Gastrocnemius medialis (tissue), 4 donors: ENCODE measurements around the gene SNRPB. TPM values are rescaled to one million over a fixed set of nuclear protein-coding genes. Genes with fewer than 3 reads are reported as not detected.

Source experiments
- ATAC-seq, 2 donors: fragments of 150-250 bp; one replicate each; pipeline ENCODE4 v1.9.1; 2016
- DNase-seq, 2 donors: peaks; one replicate each; pipeline ENCODE4 v3.0.0-alpha.2; 2019
- H3K27ac ChIP-seq, 4 donors: fragments of 200-600 bp; sonication (generic); 1 replicate in 1 of 4; 2 replicates in 3 of 4; pipeline ENCODE4 v1.5.1; 2016 to 2018; ENCODE audit warnings: mild to moderate bottlenecking in 2 of 4, moderate library complexity in 1 of 4
- H3K27me3 ChIP-seq, 3 donors: fragments of 200-600 bp; sonication (generic) in 2 of 3; 1 replicate in 1 of 3; 2 replicates in 2 of 3; pipeline versions ENCODE4 v1.5.1 to v1.6.0; 2016 to 2019; ENCODE audit warnings: mild to moderate bottlenecking in 1 of 3, moderate library complexity in 1 of 3
- H3K36me3 ChIP-seq, 2 donors: fragments of 200-600 bp; sonication (generic) in 1 of 2; one replicate each; pipeline ENCODE4 v1.5.1; 2017 to 2018
- H3K4me1 ChIP-seq, 2 donors: fragments of 200-600 bp; sonication (generic) in 1 of 2; one replicate each; pipeline ENCODE4 v1.5.1; 2016 to 2017; ENCODE audit warnings: mild to moderate bottlenecking in 2 of 2
- H3K4me3 ChIP-seq, 4 donors: fragments of 200-600 bp; sonication (generic) in 3 of 4; 1 replicate in 1 of 4; 2 replicates in 3 of 4; pipeline ENCODE4 v1.5.1; 2016 to 2019; ENCODE audit warnings: mild to moderate bottlenecking in 2 of 4
- H3K9me3 ChIP-seq, 3 donors: fragments of 200-600 bp; sonication (generic) in 2 of 3; 1 replicate in 1 of 3; 2 replicates in 2 of 3; pipeline ENCODE4 v1.5.1; 2016 to 2019
- POLR2A ChIP-seq, 2 donors: fragments of 450-650 bp; IDR thresholded peaks; one replicate each; pipeline ENCODE4 v1.6.1; 2017; ENCODE audit warnings: antibody characterized with exemption in 2 of 2, mild to moderate bottlenecking in 2 of 2, moderate library complexity in 2 of 2
- in situ Hi-C, 4 donors: fragments of 200-750 bp; cut with MboI; loops; one replicate each; pipeline versions ENCODE4 v1.15.0 to v1.8.0; 2017; ENCODE audit warnings: low sequenced_read_pairs in 4 of 4
- intact Hi-C: fragments of 100-400 bp; cut with DNase I; formaldehyde crosslinking; loops from one replicate; pipeline ENCODE4 v1.15.1; 2023; ENCODE audit warnings: low total_unique reads
- total RNA-seq, 4 donors: library from RNA; depleted of rRNA; stranded (reverse); fragments of >200 nt; gene quantifications; one replicate each; pipeline versions ENCODE4 v1.1.0 to v1.2.3, GENCODE V29; 2016
- TF ChIP-seq, protein P1 (sequence below), 5 experiments: fragments of 450-650 bp in 3 of 5; fragments of 200-600 bp in 2 of 5; sonication (generic) in 2 of 5; IDR thresholded peaks in 4 of 5; conservative IDR thresholded peaks in 1 of 5; 1 replicate in 4 of 5; 2 replicates in 1 of 5; pipeline ENCODE4 v1.5.1; 2016 to 2019; ENCODE audit warnings: antibody characterized with exemption in 5 of 5, mild to moderate bottlenecking in 3 of 5, moderate library complexity in 3 of 5

SNRPB gene
- total RNA-seq, 4 donors from 2014 or later = 131 to 209 (median 190) TPM

DNA sequence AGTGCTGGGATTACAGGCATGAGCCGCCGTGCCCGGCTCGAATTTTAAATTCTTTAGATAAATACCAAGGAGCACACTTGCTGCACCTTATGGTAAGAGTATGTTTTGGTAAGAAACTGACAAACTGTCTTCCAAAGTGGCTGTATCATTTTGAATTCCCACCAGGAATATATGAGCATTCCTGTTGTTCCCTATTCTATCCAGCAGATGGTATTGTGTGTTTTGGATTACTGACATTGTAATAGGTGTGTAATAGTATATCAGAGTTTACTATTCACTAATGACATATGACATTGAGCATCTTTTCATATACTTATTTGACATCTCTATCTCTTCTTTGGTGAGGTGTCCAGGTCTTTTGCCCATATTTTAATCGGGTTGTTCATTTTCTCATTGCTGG is 49.3 kb downstream of the SNRPB start:
- H3K36me3 ChIP-seq = no peaks in the 10 kb centered on the region
- DNase-seq (no peak), ATAC-seq (no peak)
- no peaks in the 10 kb centered on the region for H3K4me1 ChIP-seq
- intact Hi-C loops = no loop called here
- no peak overlapping the region for H3K27ac ChIP-seq
- TF ChIP-seq, protein P1, sequence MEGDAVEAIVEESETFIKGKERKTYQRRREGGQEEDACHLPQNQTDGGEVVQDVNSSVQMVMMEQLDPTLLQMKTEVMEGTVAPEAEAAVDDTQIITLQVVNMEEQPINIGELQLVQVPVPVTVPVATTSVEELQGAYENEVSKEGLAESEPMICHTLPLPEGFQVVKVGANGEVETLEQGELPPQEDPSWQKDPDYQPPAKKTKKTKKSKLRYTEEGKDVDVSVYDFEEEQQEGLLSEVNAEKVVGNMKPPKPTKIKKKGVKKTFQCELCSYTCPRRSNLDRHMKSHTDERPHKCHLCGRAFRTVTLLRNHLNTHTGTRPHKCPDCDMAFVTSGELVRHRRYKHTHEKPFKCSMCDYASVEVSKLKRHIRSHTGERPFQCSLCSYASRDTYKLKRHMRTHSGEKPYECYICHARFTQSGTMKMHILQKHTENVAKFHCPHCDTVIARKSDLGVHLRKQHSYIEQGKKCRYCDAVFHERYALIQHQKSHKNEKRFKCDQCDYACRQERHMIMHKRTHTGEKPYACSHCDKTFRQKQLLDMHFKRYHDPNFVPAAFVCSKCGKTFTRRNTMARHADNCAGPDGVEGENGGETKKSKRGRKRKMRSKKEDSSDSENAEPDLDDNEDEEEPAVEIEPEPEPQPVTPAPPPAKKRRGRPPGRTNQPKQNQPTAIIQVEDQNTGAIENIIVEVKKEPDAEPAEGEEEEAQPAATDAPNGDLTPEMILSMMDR (IDR thresholded peaks at IDR 0.05 in 4 of 5, conservative IDR thresholded peaks at IDR 0.05 in 1 of 5) = no peak
- no peak for TF ChIP-seq POLR2A (IDR thresholded peaks at IDR 0.05)
- H3K27me3 ChIP-seq = no peaks in the 10 kb centered on the region
- H3K4me3 ChIP-seq = no peak overlapping the region
- H3K9me3 ChIP-seq = no peaks in the 10 kb centered on the region
- in situ Hi-C loops = no loop called here

GRCh38 chr20:2420510-2420909 is 50.1 kb downstream of the SNRPB start:
- in situ Hi-C loops = no loop called here

GRCh38 chr20:2418388-2418787 is 52.2 kb downstream of the SNRPB start:
- DNase-seq (no peak), ATAC-seq (no peak)
- intact Hi-C loops (no loop called here), in situ Hi-C loops (no loop called here)
- H3K36me3 ChIP-seq = no peaks in the 10 kb centered on the region
- H3K27ac ChIP-seq = no peak overlapping the region
- H3K4me1 ChIP-seq = no peaks in the 10 kb centered on the region
- no peaks in the 10 kb centered on the region for H3K9me3 ChIP-seq
- no peak overlapping the region for H3K4me3 ChIP-seq
- H3K27me3 ChIP-seq = no peaks in the 10 kb centered on the region
- TF ChIP-seq, protein P1 (IDR thresholded peaks at IDR 0.05 in 4 of 5, conservative IDR thresholded peaks at IDR 0.05 in 1 of 5) = no peak
- no peak for TF ChIP-seq POLR2A (IDR thresholded peaks at IDR 0.05)

More at GRCh38 chr20:2420510-2420909, 50.1 kb downstream of the SNRPB start:
- no peaks in the 10 kb centered on the region for H3K9me3 ChIP-seq
- no peaks in the 10 kb centered on the region for H3K27me3 ChIP-seq
- no peak overlapping the region for H3K27ac ChIP-seq
- intact Hi-C loops = no loop called here
- no peak overlapping the region for H3K4me3 ChIP-seq
- DNase-seq (no peak), ATAC-seq (no peak)
- no peaks in the 10 kb centered on the region for H3K36me3 ChIP-seq
- H3K4me1 ChIP-seq = no peaks in the 10 kb centered on the region
- TF ChIP-seq, protein P1 (IDR thresholded peaks at IDR 0.05 in 4 of 5, conservative IDR thresholded peaks at IDR 0.05 in 1 of 5) = no peak
- TF ChIP-seq POLR2A (IDR thresholded peaks at IDR 0.05) = no peak

DNA sequence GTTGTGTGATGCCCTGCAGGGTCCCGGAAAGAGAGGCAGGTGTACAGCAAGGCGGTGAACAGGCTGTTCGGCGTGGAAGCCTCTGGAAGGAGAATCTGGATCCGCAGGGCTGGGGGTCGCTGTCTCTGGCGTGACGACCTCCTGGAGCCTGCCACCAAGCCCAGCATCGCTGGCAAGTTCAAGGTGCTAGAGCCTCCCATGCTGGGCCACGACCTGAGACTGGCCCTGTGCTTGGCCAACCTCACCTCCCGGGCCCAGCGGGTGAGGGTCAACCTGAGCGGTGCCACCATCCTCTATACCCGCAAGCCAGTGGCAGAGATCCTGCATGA is 53.4 kb downstream of the SNRPB start:
- intact Hi-C loops (no loop called here), in situ Hi-C loops (no loop called here)
- no peak for DNase-seq
- Histone ChIP-seq H3K9me3 (no peaks in the 10 kb centered on the region), H3K27me3 (no peaks in the 10 kb centered on the region), H3K27ac (no peak overlapping the region), H3K4me3 (no peak overlapping the region), H3K4me1 (no peaks in the 10 kb centered on the region), H3K36me3 (no peaks in the 10 kb centered on the region)
- ATAC-seq = no peak
- TF ChIP-seq, protein P1 (IDR thresholded peaks at IDR 0.05 in 4 of 5, conservative IDR thresholded peaks at IDR 0.05 in 1 of 5) = no peak
- TF ChIP-seq POLR2A (IDR thresholded peaks at IDR 0.05) = no peak

GRCh38 chr20:2416541-2417212 is 53.9 kb downstream of the SNRPB start:
- ATAC-seq (no peak), DNase-seq (no peak)
- Histone ChIP-seq H3K9me3 (no peaks in the 10 kb centered on the region), H3K27me3 (no peaks in the 10 kb centered on the region), H3K27ac (no peak overlapping the region), H3K4me3 (no peak overlapping the region), H3K4me1 (no peaks in the 10 kb centered on the region), H3K36me3 (no peaks in the 10 kb centered on the region)
- in situ Hi-C loops = no loop called here
- intact Hi-C loops = no loop called here
- no peak for TF ChIP-seq POLR2A (IDR thresholded peaks at IDR 0.05)
- TF ChIP-seq, protein P1 (IDR thresholded peaks at IDR 0.05 in 4 of 5, conservative IDR thresholded peaks at IDR 0.05 in 1 of 5) = no peak
